Stomach (tissue), 9 donors: ENCODE measurements around the gene AK9. TPM values are rescaled to one million over a fixed set of nuclear protein-coding genes. Genes with fewer than 3 reads are reported as not detected.

ENCODE experiments used
- DNase-seq, 2 donors: peaks; one replicate each; pipeline versions ENCODE4 v3.0.0 to v3.0.0-alpha.2; 2013 to 2019
- H3K27ac ChIP-seq, 5 donors: fragments of 200-600 bp in 4 of 5; sonication (generic) in 4 of 5; one replicate each; pipeline ENCODE4 v1.5.1; 2013 to 2019; ENCODE audit warnings: mild to moderate bottlenecking in 1 of 5, moderate library complexity in 1 of 5
- H3K27me3 ChIP-seq, 3 donors: fragments of 200-600 bp; sonication (generic); one replicate each; pipeline ENCODE4 v1.5.1; 2017 to 2019; ENCODE audit warnings: mixed run types in 1 of 3
- H3K36me3 ChIP-seq, 4 donors: fragments of 200-600 bp; sonication (generic); 1 replicate in 3 of 4; 2 replicates in 1 of 4; pipeline ENCODE4 v1.5.1; 2016 to 2019
- H3K4me1 ChIP-seq, 4 donors: fragments of 200-600 bp; sonication (generic); one replicate each; pipeline ENCODE4 v1.5.1; 2016 to 2019
- H3K4me3 ChIP-seq, 4 donors: fragments of 200-600 bp; sonication (generic) in 3 of 4; one replicate each; pipeline ENCODE4 v1.5.1; 2016 to 2019; ENCODE audit warnings: mild to moderate bottlenecking in 1 of 4
- H3K9me3 ChIP-seq, 4 donors: fragments of 200-600 bp; sonication (generic); one replicate each; pipeline ENCODE4 v1.5.1; 2016 to 2019
- EP300 ChIP-seq: sonication (generic); formaldehyde crosslinking; IDR thresholded peaks from one replicate; pipeline ENCODE4 v1.6.1; 2017; ENCODE audit warnings: antibody characterized with exemption
- POLR2A ChIP-seq, 4 donors: fragments of 450-650 bp; IDR thresholded peaks; one replicate each; pipeline ENCODE4 v1.6.1; 2016; ENCODE audit warnings: antibody characterized with exemption in 4 of 4, control low read depth in 2 of 4, mild to moderate bottlenecking in 1 of 4, moderate library complexity in 1 of 4
- POLR2AphosphoS5 ChIP-seq, 3 donors: sonication (generic); formaldehyde crosslinking; IDR thresholded peaks; one replicate each; pipeline ENCODE4 v1.6.1; 2016; ENCODE audit warnings: antibody characterized with exemption in 3 of 3
- WGBS, 5 donors: extraction: QIAGEN DNeasy Blood & Tissue Kit in 3 of 5; methylation state at CpG; one replicate each; pipeline versions ENCODE4 v1.1.5 to v1.1.7; 2013 to 2018; 5-methylcytosine and 5-hydroxymethylcytosine counted together
- intact Hi-C: fragments of 100-400 bp; cut with DNase I; formaldehyde crosslinking; loops from one replicate; pipeline ENCODE4 v1.15.1; 2023; ENCODE audit warnings: low total_unique reads
- polyA plus RNA-seq, 3 donors: library from polyadenylated mRNA; stranded (reverse); fragments of 200-250 nt; gene quantifications; one replicate each; pipeline ENCODE4 v1.2.3, GENCODE V29; 2013
- total RNA-seq, 5 donors: library from RNA; depleted of rRNA; stranded (reverse); fragments of >200 nt; gene quantifications; one replicate each; pipeline versions ENCODE4 v1.1.0 to v1.2.3, GENCODE V29; 2014 to 2016
- TF ChIP-seq, protein P1 (sequence below), 7 experiments: fragments of 450-650 bp in 4 of 7; fragments of 200-600 bp in 3 of 7; sonication (generic) in 3 of 7; IDR thresholded peaks; one replicate each; pipeline ENCODE4 v1.5.1; 2016 to 2019; ENCODE audit warnings: antibody characterized with exemption in 7 of 7, control low read depth in 2 of 7, mild to moderate bottlenecking in 1 of 7
- donor health status: healthy with polysubstance abuse.
- donor health status: Bipolar disorder and iron deficiency.
- donor health status: healthy.

The AK9 gene
- total and polyA plus RNA-seq, 8 donors, result 3.8 to 20.3 (median 9.1) TPM

DNA sequence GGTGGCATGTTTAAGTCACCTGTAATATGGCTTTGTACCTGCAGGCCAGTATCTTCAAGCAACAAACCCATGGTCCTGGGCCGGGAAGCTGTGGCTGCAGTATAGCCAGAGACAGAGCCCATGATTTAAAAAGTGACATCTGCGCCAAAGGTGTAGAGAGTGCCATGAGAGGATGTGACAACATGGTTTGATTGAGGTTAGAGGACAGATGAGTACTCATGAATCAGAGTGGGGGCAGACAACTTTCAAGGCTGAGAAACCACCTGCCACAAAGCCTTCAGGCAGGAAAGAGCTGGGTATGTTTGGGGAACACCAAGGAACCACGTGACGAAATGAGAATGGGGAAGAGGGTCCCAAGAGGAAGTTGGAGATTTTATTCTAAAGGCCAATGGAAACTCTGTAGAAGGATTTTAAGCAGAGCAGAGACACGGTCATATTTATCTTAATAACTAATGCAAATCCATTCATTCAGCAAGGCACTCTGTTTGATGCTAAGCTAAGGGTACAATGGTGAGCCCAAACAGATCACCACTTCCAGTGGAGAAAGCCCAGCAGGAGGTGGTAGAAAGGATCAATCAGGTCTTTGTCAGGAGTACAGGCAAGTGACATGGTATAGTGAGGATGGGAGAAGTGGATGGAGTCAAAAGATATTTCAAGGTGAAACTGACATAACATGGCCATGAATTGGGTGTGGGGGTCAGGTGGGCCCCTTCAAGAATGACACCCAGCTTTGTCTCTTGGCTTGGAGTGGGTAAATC, 232.0 kb downstream of the AK9 start:
- WGBS, 5 donors, result 69 to 79% (median 77%) methylated on average over 5 of the region's 5 CpGs
- intact Hi-C loops, result no loop called here
- H3K27me3 ChIP-seq, result no peaks in the 10 kb centered on the region
- peaks cover 37 to 62% (median 37%) of the 10 kb centered on the region in 4 donors for H3K4me1 ChIP-seq
- H3K9me3 ChIP-seq, result no peaks in the 10 kb centered on the region
- H3K4me3 ChIP-seq, result no peak overlapping the region
- peak overlapping the region in 3 of 5 donors; percentile 23 to 89 (median 88) for H3K27ac ChIP-seq
- peaks cover 4 to 26% (median 16%) of the 10 kb centered on the region in 4 donors for H3K36me3 ChIP-seq
- TF ChIP-seq EP300 (no peak), POLR2AphosphoS5 (IDR thresholded peaks at IDR 0.05) (no peak)
- peak in 1 of 2 donors; percentile 41 for DNase-seq

DNA sequence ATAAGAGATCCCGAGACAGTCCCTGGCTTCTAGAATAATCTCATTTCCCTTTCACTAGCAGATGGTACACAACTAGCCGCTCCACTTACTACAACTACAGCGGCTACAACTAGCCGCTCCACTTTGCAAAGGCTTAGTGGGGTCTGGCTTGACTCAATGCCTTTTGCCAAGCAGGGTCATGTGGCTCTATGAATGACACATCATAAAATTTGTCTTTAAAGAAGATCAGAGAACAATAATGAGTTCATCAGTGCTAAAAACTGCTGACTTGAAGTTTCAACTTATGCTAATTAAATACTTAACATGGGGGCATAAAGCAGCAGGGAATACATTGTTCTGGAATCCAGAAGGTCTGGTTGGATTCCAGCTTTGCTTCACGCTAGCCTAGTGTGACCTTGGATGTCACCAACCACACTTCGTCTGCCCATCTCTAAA, 233.4 kb downstream of the AK9 start:
- Histone ChIP-seq H3K36me3 (peaks cover 1 to 22% (median 18%) of the 10 kb centered on the region in 4 donors), H3K27me3 (no peaks in the 10 kb centered on the region), H3K4me1 (peaks cover 37 to 76% (median 41%) of the 10 kb centered on the region in 4 donors), H3K9me3 (no peaks in the 10 kb centered on the region), H3K4me3 (peak overlapping the region in 1 of 4 donors; percentile 65), H3K27ac (peak overlapping the region; percentile 85 to 92 (median 88))
- 65 to 81% (median 75%) methylated on average over 6 of the region's 6 CpGs for WGBS, 5 donors
- no peak for DNase-seq
- intact Hi-C loops, result no loop called here
- TF ChIP-seq POLR2A (IDR thresholded peaks at IDR 0.05) (no peak), EP300 (no peak), POLR2AphosphoS5 (IDR thresholded peaks at IDR 0.05) (no peak)
- TF ChIP-seq, protein P1, sequence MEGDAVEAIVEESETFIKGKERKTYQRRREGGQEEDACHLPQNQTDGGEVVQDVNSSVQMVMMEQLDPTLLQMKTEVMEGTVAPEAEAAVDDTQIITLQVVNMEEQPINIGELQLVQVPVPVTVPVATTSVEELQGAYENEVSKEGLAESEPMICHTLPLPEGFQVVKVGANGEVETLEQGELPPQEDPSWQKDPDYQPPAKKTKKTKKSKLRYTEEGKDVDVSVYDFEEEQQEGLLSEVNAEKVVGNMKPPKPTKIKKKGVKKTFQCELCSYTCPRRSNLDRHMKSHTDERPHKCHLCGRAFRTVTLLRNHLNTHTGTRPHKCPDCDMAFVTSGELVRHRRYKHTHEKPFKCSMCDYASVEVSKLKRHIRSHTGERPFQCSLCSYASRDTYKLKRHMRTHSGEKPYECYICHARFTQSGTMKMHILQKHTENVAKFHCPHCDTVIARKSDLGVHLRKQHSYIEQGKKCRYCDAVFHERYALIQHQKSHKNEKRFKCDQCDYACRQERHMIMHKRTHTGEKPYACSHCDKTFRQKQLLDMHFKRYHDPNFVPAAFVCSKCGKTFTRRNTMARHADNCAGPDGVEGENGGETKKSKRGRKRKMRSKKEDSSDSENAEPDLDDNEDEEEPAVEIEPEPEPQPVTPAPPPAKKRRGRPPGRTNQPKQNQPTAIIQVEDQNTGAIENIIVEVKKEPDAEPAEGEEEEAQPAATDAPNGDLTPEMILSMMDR (IDR thresholded peaks at IDR 0.05), result no peak

DNA sequence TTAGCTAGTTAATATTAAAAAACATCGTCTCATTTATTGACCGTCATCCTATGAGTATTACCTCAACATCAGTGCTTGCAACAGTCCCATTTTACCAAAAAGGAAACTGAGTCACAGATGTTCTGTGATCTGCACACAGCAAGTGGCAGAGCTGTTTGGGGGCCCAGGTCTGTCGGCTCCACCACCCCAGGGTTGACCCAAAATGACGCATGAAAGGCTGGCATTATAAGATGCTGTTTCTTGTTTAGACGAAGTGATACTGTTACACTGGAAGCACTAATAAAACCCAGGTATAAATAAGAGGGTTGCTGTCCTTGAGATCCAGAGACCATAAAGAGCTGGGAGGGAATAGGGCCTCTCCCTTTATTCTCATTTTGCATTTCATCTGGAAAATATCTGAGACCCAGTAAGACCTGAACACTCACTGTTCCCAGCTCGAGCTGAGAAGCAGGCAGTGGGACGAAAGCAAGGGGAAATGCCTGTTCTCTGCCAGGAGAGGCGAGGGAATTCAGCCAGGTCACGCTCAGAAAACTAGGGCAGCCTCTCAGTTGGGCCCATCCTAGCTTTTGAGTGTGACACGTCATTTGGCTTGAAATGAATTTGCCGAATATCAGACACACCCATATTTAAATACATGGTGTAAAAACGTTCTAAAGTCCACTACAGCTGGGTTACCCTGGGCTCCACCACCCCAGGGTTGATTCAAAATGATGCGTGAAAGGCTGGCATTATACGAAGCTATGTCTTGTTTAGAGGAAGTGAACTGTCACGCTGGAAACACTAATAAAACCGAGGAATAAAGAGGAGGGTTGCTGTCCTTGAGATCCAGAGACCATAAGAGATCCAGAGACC, 234.1 kb downstream of the AK9 start:
- 25 to 43% (median 38%) methylated on average over 16 of the region's 16 CpGs for WGBS, 5 donors
- intact Hi-C loops, result no loop called here

DNA sequence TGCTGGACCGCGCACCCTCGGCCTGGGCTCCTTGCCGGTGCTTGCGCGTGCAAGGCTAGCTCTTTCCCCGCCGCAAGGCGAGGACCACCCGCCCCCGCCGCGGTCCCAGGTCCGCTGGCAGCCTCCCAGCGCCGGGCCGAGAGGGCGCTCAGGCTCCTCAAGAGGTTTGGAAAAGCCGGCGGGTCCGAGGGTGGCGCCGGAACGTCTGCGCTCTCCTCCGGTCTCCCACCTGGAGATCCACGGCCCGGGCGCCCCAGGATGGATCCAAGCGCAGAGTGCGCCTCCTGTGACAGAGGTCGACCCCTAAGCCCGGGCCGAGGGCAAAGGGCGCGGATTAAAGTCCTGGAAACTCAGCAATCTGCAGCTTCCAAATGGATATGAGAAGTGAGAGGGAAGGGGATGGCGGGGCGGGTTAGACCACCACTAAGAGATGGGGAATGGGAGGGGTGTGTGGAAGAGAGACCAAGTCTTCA, 234.9 kb downstream of the AK9 start:
- H3K27me3 ChIP-seq, result no peaks in the 10 kb centered on the region
- no peaks in the 10 kb centered on the region for H3K9me3 ChIP-seq
- TF ChIP-seq POLR2AphosphoS5 (IDR thresholded peaks at IDR 0.05), result peak in 1 of 3 donors; percentile 10
- TF ChIP-seq EP300, result no peak
- TF ChIP-seq, protein P1 (IDR thresholded peaks at IDR 0.05), result no peak
- no peak for TF ChIP-seq POLR2A (IDR thresholded peaks at IDR 0.05)
- H3K36me3 ChIP-seq, result peaks cover 10 to 23% (median 20%) of the 10 kb centered on the region in 4 donors
- intact Hi-C loops, result no loop called here
- H3K4me3 ChIP-seq, result peak overlapping the region; percentile 65 to 71 (median 66)
- H3K4me1 ChIP-seq, result peaks cover 37 to 76% (median 41%) of the 10 kb centered on the region in 4 donors
- WGBS, 5 donors, result 6 to 15% (median 9%) methylated on average over 23 to 38 of the region's 38 CpGs
- DNase-seq, result peak in 1 of 2 donors; percentile 44
- peak overlapping the region; percentile 85 to 92 (median 88) for H3K27ac ChIP-seq

More for the DNA sequence above, 234.1 kb downstream of the AK9 start:
- peaks cover 37 to 76% (median 41%) of the 10 kb centered on the region in 4 donors for H3K4me1 ChIP-seq
- H3K27ac ChIP-seq, result peak overlapping the region; percentile 85 to 92 (median 88)
- H3K4me3 ChIP-seq, result peak overlapping the region; percentile 65 to 71 (median 66)
- peaks cover 2 to 21% (median 18%) of the 10 kb centered on the region in 4 donors for H3K36me3 ChIP-seq
- TF ChIP-seq POLR2AphosphoS5 (IDR thresholded peaks at IDR 0.05) (peak in 2 of 3 donors; percentile 80 to 87), POLR2A (IDR thresholded peaks at IDR 0.05) (no peak), EP300 (no peak)
- TF ChIP-seq, protein P1 (IDR thresholded peaks at IDR 0.05), result no peak
- no peaks in the 10 kb centered on the region for H3K9me3 ChIP-seq
- DNase-seq, result peak; percentile 70 to 78
- no peaks in the 10 kb centered on the region for H3K27me3 ChIP-seq
